NCI-H524 (cell line): ENCODE measurements around the gene PTCHD4.
"Not testable (repeated sequence)": the region's sequence is repeated elsewhere in the genome, so short reads cannot be mapped to it uniquely, and the experiment has no call there.

Experiments used
- DNase-seq, 2 experiments: peaks; one replicate each; lab custom pipeline; 2025; lab: John Stamatoyannopoulos, UW

Gene PTCHD4

DNA sequence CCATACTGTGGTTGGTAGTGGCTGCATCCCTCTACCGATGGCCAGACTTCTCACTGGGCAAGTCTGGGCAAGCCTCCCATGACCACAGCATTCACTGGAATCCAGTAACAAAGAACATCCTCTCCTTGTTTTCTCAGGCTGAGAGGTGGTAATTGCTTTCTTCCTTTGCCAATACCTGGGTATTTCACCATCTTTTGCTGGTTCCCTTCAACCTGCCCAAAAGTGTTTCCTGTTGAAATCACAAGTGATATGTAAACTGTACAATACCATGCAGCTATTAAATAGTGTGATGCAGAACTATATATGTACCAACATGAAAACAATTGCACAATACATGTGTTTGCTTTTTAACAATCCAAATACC, at the start of gene PTCHD4:
Gene PTCHD4, minus strand, starts transcription at position 55 of the 364 bp plus-strand sequence. CDS start 42,240 bp downstream, outside the sequence.
- no peak for DNase-seq

- no peak for DNase-seq
Measured at GRCh38 chr6:48151142-48151541, 40.1 kb upstream of the PTCHD4 start.

GRCh38 chr6:48150701-48151100, 39.7 kb upstream of the PTCHD4 start:
- no peak for DNase-seq

DNA sequence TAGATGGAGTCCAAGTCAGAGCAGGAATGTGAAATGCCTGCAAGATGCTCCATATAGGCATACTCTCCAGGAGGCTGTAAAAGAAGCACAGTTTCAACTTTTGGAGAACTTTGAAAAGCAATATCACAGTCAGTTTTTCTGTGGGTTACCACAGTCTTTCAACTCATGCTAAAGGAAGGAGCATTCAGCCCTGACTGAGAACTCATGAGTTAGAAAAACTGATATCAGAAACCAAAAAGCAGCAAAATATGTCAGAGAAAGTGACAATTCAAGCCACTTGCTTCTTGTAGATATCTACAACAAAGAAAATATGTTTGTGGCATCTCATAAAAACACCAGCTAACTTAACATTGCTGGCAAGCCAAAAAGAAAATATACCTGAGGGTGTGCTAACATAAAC, 36.1 kb upstream of the PTCHD4 start:
- DNase-seq, result no peak

DNA sequence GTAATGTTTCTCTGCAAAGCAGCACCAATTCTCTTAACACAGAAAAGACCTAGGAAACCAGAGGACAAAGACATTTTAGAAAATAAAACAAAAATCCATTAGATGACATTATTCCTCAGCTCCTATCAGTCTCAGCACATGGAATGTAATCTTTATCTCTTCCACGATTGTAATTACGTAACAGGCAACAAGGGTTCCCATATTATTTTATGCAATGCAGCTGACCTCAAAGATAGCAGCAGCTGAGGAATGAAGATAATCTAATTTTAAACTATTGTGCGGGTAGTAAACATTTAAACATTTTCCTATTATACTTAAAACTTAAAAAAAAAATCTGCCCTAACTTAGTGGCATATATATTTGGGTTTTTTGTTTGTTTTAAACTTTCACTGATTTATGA, 33.0 kb upstream of the PTCHD4 start:
- no peak for DNase-seq

DNA sequence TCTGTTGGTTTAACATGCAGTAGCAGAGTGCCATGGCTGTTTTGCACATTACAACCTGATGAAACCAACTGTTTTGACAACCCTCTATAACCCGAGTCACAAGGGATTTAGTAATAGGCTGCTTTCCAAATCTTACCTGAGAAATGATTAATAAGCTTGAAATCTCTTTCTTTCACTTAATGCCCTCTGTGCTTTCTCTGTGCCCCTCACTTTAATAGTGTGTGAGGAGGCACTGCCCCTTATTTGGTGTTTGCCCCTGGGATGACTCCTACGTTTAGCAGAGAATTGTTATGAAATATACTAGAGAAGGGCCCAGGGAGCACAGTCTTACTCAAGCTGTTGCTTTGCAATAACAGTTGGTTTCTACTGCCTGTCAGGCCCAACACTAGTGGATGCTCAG, 31.0 kb upstream of the PTCHD4 start:
- DNase-seq, result no peak

GRCh38 chr6:48139818-48140614, 29.0 kb upstream of the PTCHD4 start:
- no peak for DNase-seq

- DNase-seq, result no peak
Measured at GRCh38 chr6:48136856-48137255, 25.9 kb upstream of the PTCHD4 start.

- DNase-seq, result no peak
Measured at GRCh38 chr6:48135323-48136084, 24.5 kb upstream of the PTCHD4 start.

GRCh38 chr6:48134246-48134645, 23.2 kb upstream of the PTCHD4 start:
- no peak for DNase-seq

GRCh38 chr6:48123601-48124000, 12.6 kb upstream of the PTCHD4 start:
- no peak for DNase-seq

DNA sequence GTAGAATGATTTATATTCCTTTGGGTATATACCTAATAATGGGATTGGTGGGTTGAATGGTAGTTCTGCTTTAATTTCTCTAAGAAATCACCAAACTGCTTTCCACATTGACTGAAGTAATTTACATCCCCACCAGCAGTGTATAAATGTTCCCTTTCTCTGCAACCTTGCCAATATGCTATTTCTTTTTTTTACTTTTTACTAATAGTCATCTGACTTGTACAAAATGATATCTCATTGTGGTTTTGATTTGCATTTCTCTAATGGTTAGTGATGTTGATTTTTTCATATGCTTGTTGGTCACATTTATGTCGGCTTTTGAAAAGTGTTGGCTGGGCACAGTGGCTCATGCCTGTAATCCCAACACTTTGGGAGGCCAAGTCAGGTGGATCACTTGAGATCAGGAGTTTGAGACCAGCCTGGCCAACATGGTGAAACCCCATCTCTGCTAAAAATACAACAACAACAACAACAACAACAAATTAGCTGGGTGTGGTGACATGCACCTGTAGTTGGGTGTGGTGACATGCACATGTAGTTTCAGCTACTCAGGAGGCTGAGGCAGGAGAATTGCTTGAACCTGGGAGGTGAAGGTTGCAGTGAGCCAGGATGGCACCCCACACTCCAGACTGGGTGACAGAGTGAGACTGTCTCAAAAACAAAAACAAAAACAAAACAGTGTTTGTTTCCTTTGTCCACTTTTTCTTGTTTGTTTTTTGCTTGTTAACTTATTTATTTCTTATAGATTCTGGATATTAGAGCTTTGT, 11.2 kb upstream of the PTCHD4 start:
- DNase-seq, result not testable (repeated sequence)

DNA sequence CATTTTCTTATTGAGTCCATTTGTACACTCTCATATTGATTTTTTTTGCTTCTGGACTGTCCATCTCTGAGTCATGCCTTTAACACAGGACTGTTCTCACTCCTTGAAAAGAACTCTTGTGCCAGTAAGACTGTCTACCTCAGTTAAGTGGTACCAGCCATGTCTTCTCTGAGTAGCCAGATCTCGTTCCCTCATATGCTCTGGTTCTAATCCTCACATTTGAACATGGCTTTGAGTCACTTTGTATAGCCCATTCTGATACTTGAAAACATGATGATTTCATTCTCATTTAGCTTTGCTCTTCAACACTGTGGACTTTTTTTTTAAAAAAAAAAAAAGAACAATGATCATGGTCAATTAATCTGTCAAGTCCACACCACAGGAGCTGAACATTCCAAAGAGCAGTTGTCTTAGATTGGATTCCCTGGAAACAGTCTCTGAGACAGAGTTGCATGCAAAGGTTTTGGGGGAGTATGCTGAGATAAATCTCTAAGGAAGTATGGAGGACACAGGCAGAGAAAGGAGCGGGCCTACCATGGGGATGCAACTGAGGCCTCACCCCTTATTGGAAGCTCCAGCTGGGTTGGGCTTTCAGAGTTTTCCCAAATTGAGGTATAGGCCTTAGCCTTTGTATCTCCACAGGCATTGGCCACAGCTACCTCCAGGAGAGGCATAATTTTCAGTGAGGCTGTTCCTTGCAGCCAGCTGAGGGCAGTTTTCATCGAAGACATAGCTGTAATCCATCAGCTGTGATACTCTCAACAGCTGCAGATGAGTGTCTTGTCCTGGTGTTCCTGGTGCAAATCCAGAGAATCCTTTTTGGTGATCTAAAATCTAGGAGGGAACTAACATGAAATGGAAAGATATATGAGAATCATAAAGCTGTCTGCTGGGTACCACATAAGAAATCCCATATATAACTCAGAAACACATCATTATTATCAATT, 6.0 kb upstream of the PTCHD4 start:
- DNase-seq, result no peak

DNA sequence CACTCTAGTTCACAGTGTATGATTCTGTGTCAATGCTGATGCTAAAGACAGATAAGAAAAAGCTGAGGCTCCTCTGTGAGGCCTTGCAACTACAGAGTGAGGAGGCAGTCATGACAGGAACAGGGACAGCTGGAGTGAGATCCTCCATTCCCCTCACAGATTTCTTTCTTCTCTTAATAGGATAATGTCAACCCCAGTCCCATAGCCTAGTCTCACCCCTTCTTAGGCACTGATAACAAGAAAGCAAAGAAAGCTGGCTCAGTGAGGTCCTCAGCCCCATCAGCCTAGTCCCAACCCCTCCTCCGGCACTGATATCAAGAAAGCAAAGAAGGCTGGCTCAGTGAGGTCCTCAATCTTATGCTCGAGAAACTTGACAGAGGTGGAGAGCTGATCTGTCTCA, 2.1 kb upstream of the PTCHD4 start:
- no peak for DNase-seq

DNA sequence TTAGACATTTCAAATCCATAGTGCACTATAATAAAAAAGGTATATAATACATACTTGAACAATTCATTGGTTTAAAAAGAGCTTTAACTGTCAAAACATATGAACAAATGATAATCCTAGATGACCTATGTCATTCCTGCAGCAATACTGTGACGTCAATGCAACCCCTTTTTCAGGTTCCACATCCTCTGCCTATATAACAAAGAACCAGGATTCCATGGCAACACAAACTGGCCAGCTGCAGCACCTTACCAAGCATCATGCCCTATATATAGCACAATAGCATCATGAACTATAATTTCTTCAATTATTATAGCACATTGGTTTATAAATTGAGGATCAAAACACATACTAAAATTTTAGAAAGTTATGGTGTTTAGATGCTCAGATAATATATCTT, 578 bp upstream of the PTCHD4 start:
- DNase-seq, result no peak

DNA sequence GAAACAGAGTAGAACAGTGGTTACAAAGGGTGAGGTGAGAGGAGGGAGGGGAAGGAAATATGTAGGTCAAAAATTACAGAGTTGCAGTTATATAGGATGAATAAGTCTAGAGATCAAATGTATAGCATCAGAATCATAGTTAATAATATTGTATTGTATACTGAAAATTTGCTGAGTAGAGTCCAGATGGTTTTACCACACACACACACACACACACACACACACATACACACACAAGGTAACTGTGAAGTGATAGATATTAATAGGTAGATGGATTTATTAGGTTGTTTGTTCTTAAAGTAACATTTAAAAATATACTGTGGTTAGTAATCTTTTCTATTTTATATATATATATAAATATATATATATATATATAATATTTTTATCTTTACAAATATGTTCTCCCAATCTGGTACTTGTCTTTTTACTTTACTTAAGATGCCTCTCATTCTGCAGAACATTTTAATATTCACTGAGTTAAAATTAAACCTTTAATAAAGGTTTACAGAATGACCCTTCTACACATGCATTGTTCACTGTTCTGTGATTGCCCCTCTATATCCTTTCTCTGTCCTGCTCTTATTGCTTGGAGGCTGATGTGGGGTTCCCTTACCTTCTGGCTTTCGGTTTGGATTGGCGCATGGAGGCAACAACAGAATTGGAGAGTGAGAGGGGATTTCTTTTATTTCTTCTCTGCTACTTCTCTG, 408 bp downstream of the PTCHD4 start:
- DNase-seq, result no peak

DNA sequence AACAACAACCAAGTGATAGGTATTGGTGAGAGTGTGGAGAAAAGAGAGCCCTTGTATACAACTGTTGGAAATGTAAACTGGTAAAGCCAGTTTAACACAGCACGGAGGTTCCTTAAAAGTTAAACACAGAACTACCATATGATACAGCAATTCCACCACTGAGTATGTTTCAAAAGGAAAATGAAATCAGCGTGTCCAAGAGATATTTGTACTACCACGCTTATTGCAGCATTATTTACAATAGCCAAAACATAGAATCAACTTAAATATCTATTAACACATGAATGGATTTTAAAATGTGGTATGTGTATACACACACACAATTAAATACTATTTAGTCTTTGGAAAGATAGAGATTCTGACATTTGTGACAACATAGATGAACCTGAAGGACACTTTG, 1.1 kb downstream of the PTCHD4 start:
- no peak for DNase-seq

DNA sequence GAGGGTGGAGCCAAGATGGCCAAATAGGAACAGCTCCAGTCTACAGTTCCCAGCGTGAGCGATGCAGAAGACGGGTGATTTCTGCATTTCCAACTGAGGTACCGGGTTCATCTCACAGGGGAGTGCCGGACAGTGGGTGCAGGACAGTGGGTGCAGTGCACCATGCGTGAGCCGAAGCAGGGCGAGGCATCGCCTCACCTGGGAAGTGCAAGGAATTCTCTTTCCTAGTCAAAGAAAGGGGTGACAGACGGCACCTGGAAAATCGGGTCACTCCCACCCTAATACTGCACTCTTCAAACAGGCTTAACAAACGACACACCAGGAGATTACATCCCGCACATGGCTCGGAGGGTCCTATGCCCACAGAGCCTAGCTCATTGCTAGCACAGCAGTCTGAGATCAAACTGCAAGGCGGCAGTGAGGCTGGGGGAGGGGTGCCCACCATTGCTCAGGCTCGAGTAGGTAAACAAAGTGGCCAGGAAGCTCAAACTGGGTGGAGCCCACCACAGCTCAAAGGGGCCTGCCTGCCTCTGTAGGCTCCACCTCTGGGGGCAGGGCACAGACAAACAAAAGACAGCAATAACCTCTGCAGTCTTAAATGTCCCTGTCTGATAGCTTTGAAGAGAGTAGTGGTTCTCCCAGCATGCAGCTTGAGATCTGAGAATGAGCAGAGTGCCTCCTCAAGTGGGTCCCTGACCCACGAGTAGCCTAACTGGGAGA, 8.4 kb downstream of the PTCHD4 start:
- DNase-seq, result not testable (repeated sequence)

GRCh38 chr6:48101290-48101689, 9.7 kb downstream of the PTCHD4 start:
- DNase-seq, result no peak

DNA sequence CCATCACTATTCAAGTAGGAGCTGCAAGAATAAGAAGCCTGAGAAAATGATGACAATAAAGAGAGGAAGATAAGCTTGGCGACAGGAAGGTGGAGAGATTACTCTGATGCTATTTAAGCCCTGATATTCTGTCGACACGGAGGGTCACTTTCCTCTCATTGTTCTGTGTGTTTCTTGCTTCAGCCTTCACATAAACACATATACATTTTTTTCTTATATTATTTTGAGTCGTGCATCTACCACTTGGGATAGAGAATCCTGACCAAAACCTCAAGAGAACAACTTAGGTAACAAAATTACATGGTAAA, 10.5 kb downstream of the PTCHD4 start:
- DNase-seq, result no peak
